ENCODE measurements around the gene MATR3.
"Not testable (repeated sequence)": the region's sequence is repeated elsewhere in the genome, so short reads cannot be mapped to it uniquely, and the experiment has no call there.

The MATR3 gene

GRCh38 chr5:139293507-139294373, at the start of gene MATR3:
TSS of gene MATR3 (plus strand) at chr5:139293740. CDS start at chr5:139307416, 13,676 bp downstream.
- peak; percentile 88 for DNase-seq (ENCODE audit: low read depth)

GRCh38 chr5:139245637-139246339, 47.8 kb upstream of the MATR3 start:
- no peak for DNase-seq (ENCODE audit: low read depth)

- DNase-seq (ENCODE audit: low read depth): no peak
Observed at GRCh38 chr5:139246394-139246793, 47.1 kb upstream of the MATR3 start.

GRCh38 chr5:139248826-139249453, 44.6 kb upstream of the MATR3 start:
- DNase-seq (ENCODE audit: low read depth): no peak

- DNase-seq (ENCODE audit: low read depth): no peak
Observed at GRCh38 chr5:139251281-139251687, 42.3 kb upstream of the MATR3 start.

GRCh38 chr5:139251695-139252288, 41.7 kb upstream of the MATR3 start:
- no peak for DNase-seq (ENCODE audit: low read depth)

- no peak for DNase-seq (ENCODE audit: low read depth)
Observed at GRCh38 chr5:139253115-139253514, 40.4 kb upstream of the MATR3 start.

GRCh38 chr5:139256820-139257219, 36.7 kb upstream of the MATR3 start:
- no peak for DNase-seq (ENCODE audit: low read depth)

- DNase-seq (ENCODE audit: low read depth): no peak
Observed at GRCh38 chr5:139262059-139262741, 31.3 kb upstream of the MATR3 start.

- DNase-seq (ENCODE audit: low read depth): peak; percentile 24
Observed at GRCh38 chr5:139262742-139263445, 30.6 kb upstream of the MATR3 start.

GRCh38 chr5:139263536-139263935, 30.0 kb upstream of the MATR3 start:
- no peak for DNase-seq (ENCODE audit: low read depth)

- no peak for DNase-seq (ENCODE audit: low read depth)
Observed at GRCh38 chr5:139263946-139264345, 29.6 kb upstream of the MATR3 start.

GRCh38 chr5:139265001-139265400, 28.5 kb upstream of the MATR3 start:
- DNase-seq (ENCODE audit: low read depth): no peak

- DNase-seq (ENCODE audit: low read depth): no peak
Observed at GRCh38 chr5:139266236-139266635, 27.3 kb upstream of the MATR3 start.

- no peak for DNase-seq (ENCODE audit: low read depth)
Observed at GRCh38 chr5:139267481-139267880, 26.1 kb upstream of the MATR3 start.

GRCh38 chr5:139268364-139269202, 25.0 kb upstream of the MATR3 start:
- no peak for DNase-seq (ENCODE audit: low read depth)

- DNase-seq (ENCODE audit: low read depth): not testable (repeated sequence)
Observed at GRCh38 chr5:139270718-139271117, 22.8 kb upstream of the MATR3 start.

GRCh38 chr5:139271201-139272027, 22.1 kb upstream of the MATR3 start:
- DNase-seq (ENCODE audit: low read depth): no peak
